Gastroesophageal sphincter (tissue), 3 donors: ENCODE results near the gene GRID1.

Experiments used
- POLR2A ChIP-seq, 2 donors: fragments of 450-650 bp; IDR thresholded peaks; one replicate each; pipeline ENCODE4 v1.6.1; 2017; ENCODE audit warnings: antibody characterized with exemption in 2 of 2, mild to moderate bottlenecking in 2 of 2, moderate library complexity in 1 of 2
- TF ChIP-seq, protein P1 (sequence below), 4 experiments: fragments of 200-600 bp in 2 of 4; fragments of 450-650 bp in 2 of 4; sonication (generic) in 1 of 4; IDR thresholded peaks; one replicate each; pipeline ENCODE4 v1.5.1; 2017 to 2019; ENCODE audit warnings: antibody characterized with exemption in 4 of 4, mild to moderate bottlenecking in 2 of 4, moderate library complexity in 2 of 4

DNA sequence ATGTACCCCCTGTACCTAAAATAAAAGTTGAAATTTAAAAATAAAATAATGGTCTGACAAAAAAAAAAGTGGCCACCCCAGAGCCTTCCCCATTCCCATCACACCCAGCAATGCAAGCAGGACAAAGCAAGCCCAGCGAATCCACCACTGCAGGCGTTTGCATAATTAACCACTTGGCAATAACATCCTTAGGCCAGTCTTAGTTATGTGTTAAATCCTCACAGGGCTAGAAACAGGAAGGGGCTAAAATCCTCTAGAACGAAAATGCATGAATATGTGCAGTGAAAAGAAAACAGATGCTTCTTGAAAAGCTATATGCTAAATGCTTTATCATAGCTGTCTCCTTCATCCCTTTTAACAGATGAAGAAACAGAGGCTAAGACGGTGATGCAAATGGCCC lies 229.7 kb downstream of the GRID1 start:
- TF ChIP-seq, protein P1, sequence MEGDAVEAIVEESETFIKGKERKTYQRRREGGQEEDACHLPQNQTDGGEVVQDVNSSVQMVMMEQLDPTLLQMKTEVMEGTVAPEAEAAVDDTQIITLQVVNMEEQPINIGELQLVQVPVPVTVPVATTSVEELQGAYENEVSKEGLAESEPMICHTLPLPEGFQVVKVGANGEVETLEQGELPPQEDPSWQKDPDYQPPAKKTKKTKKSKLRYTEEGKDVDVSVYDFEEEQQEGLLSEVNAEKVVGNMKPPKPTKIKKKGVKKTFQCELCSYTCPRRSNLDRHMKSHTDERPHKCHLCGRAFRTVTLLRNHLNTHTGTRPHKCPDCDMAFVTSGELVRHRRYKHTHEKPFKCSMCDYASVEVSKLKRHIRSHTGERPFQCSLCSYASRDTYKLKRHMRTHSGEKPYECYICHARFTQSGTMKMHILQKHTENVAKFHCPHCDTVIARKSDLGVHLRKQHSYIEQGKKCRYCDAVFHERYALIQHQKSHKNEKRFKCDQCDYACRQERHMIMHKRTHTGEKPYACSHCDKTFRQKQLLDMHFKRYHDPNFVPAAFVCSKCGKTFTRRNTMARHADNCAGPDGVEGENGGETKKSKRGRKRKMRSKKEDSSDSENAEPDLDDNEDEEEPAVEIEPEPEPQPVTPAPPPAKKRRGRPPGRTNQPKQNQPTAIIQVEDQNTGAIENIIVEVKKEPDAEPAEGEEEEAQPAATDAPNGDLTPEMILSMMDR (IDR thresholded peaks at IDR 0.05): no peak
- TF ChIP-seq POLR2A (IDR thresholded peaks at IDR 0.05): no peak
